Breast epithelium (tissue), 3 donors: ENCODE measurements around the gene SPIRE1.

Experiments used
- CTCF ChIP-seq, 3 donors: fragments of 450-650 bp; IDR thresholded peaks; one replicate each; pipeline ENCODE4 v1.5.1; 2016 to 2017; ENCODE audit warnings: antibody characterized with exemption in 3 of 3, mild to moderate bottlenecking in 3 of 3, moderate library complexity in 3 of 3
- POLR2A ChIP-seq: fragments of 450-650 bp; IDR thresholded peaks from one replicate; pipeline ENCODE4 v1.6.1; 2016; ENCODE audit warnings: antibody characterized with exemption, mild to moderate bottlenecking, moderate library complexity
- POLR2AphosphoS5 ChIP-seq, 3 donors: sonication (generic); formaldehyde crosslinking; IDR thresholded peaks; one replicate each; pipeline ENCODE4 v1.6.1; 2017; ENCODE audit warnings: antibody characterized with exemption in 3 of 3

GRCh38 chr18:12451428-12451827 is 206.5 kb downstream of the SPIRE1 start:
- no peak for TF ChIP-seq CTCF (IDR thresholded peaks at IDR 0.05)
- TF ChIP-seq POLR2A: no peak
- no peak for TF ChIP-seq POLR2AphosphoS5 (IDR thresholded peaks at IDR 0.05)
